HCT116 (cell line): ENCODE measurements around the gene CEBPA. TPM values are rescaled to one million over a fixed set of nuclear protein-coding genes. Genes with fewer than 3 reads are reported as not detected.

Experiments used
- ATAC-seq: fragments of 200-7000 bp; cut with Tn5 transposase; 2 replicates; pipeline ENCODE4 v1.9.1; 2020; ENCODE audit warnings: mild to moderate bottlenecking, moderate library complexity
- BruUV-seq: library from RNA; stranded (reverse); fragments of 400-500 nt; replicated peaks from 2 replicates; lab custom pipeline; 2021; lab: Mats Ljungman, UMichigan
- CTCF ChIA-PET: fragments of 300-600 bp; sonication (Branson Sonifier 250); formaldehyde crosslinking; loops from one replicate; lab custom pipeline; 2021; ENCODE audit warnings: antibody characterized with exemption; lab: Charles Lee
- POLR2A ChIA-PET: fragments of 300-600, 350-600 bp; sonication (Branson Sonifier 250); formaldehyde crosslinking; loops from one replicate; lab custom pipeline; 2021; ENCODE audit warnings: antibody characterized with exemption; lab: Charles Lee
- RAD21 ChIA-PET, 2 experiments: fragments of 300-600 bp; sonication (Branson Sonifier 250); formaldehyde crosslinking; loops; one replicate each; lab custom pipeline; 2023; ENCODE audit warnings: low total read pairs in 2 of 2; ENCODE audit not compliant: uncharacterized antibody in 2 of 2, unreplicated experiment in 2 of 2, low non-redundant PET in 1 of 2; lab: Charles Lee
- DNase-seq: peaks from one replicate; pipeline ENCODE4 v3.0.0-alpha.2; 2010; ENCODE audit warnings: low read depth, low spot score
- H2AFZ ChIP-seq: fragments of 200-600 bp; shearing (Covaris generic), sonication (generic); 2 replicates; pipeline ENCODE4 v1.6.1; 2017; ENCODE audit warnings: low read depth, mixed run types, mixed read lengths, antibody characterized with exemption, low read length; ENCODE audit not compliant: poor library complexity, severe bottlenecking
- H3K27ac ChIP-seq: 2 replicates; pipeline ENCODE4 v1.5.1; 2012; ENCODE audit warnings: low read depth, low read length
- H3K27me3 ChIP-seq: fragments of 200-600 bp; sonication (generic); 2 replicates; pipeline ENCODE4 v1.6.1; 2016; ENCODE audit warnings: mixed run types, low read length, mixed read lengths; ENCODE audit not compliant: insufficient read depth
- H3K36me3 ChIP-seq, 2 experiments: fragments of 200-500 bp in 1 of 2; fragments of 200-600 bp in 1 of 2; sonication (Bioruptor generic) in 1 of 2; sonication (generic) in 1 of 2; 2 replicates each; pipeline versions ENCODE4 v1.5.1 to v1.6.1; 2014 to 2016; ENCODE audit warnings: low read length in 2 of 2, inconsistent platforms in 1 of 2, mixed read lengths in 1 of 2, mixed run types in 1 of 2; ENCODE audit not compliant: insufficient read depth in 2 of 2, control insufficient read depth in 1 of 2
- H3K4me1 ChIP-seq, 2 experiments: fragments of 200-600 bp in 1 of 2; sonication (generic) in 1 of 2; 2 replicates each; pipeline versions ENCODE4 v1.5.1 to v1.6.1; 2012 to 2017; ENCODE audit warnings: low read length in 2 of 2, inconsistent platforms in 1 of 2, mild to moderate bottlenecking in 1 of 2, mixed read lengths in 1 of 2, mixed run types in 1 of 2, moderate library complexity in 1 of 2; ENCODE audit not compliant: insufficient read depth in 2 of 2, control insufficient read depth in 1 of 2
- H3K4me2 ChIP-seq: fragments of 200-600 bp; sonication (generic); 2 replicates; pipeline ENCODE4 v1.6.1; 2017; ENCODE audit warnings: mixed run types, low read length, mixed read lengths
- H3K4me3 ChIP-seq, 2 experiments: fragments of 200-600 bp in 1 of 2; sonication (generic) in 1 of 2; replicated peaks in 1 of 2; 2 replicates each; pipeline ENCODE4 v1.5.1; 2011 to 2016; ENCODE audit warnings: low read length in 2 of 2, control low read depth in 1 of 2, low read depth in 1 of 2, mild to moderate bottlenecking in 1 of 2, mixed read lengths in 1 of 2, mixed run types in 1 of 2
- H3K79me2 ChIP-seq: fragments of 200-600 bp; sonication (generic); 2 replicates; pipeline ENCODE4 v1.6.1; 2017; ENCODE audit warnings: mild to moderate bottlenecking, mixed run types, low read length, moderate library complexity, mixed read lengths; ENCODE audit not compliant: insufficient read depth
- H3K9ac ChIP-seq: fragments of 200-600 bp; sonication (generic); 2 replicates; pipeline ENCODE4 v1.6.1; 2016; ENCODE audit warnings: low read length, mixed read lengths
- H3K9me2 ChIP-seq: fragments of 200-600 bp; sonication (generic), shearing (Covaris generic); 2 replicates; pipeline ENCODE4 v1.6.1; 2017; ENCODE audit warnings: mixed run types, mild to moderate bottlenecking, moderate library complexity; ENCODE audit not compliant: insufficient read depth
- H3K9me3 ChIP-seq, 2 experiments: fragments of 200-500 bp in 1 of 2; fragments of 200-600 bp in 1 of 2; sonication (Bioruptor generic) in 1 of 2; sonication (generic) in 1 of 2; 2 replicates each; pipeline ENCODE4 v1.6.1; 2014 to 2017; ENCODE audit warnings: low read length in 2 of 2, mixed read lengths in 2 of 2, inconsistent platforms in 1 of 2, low read depth in 1 of 2, mild to moderate bottlenecking in 1 of 2, mixed run types in 1 of 2, moderate library complexity in 1 of 2; ENCODE audit not compliant: control insufficient read depth in 1 of 2, insufficient read depth in 1 of 2
- H4K20me1 ChIP-seq: fragments of 200-600 bp; sonication (generic), shearing (Covaris generic); 2 replicates; pipeline ENCODE4 v1.6.1; 2017; ENCODE audit warnings: mixed run types, mild to moderate bottlenecking, moderate library complexity; ENCODE audit not compliant: insufficient read depth
- CBX3 ChIP-seq: IDR thresholded peaks from 2 replicates; pipeline ENCODE4 v1.6.1; 2012; ENCODE audit warnings: low read depth
- CEBPB ChIP-seq: IDR thresholded peaks from 2 replicates; pipeline ENCODE4 v1.6.1; 2012; ENCODE audit warnings: low read depth
- EGR1 ChIP-seq: IDR thresholded peaks from 2 replicates; pipeline ENCODE4 v1.6.1; 2012; ENCODE audit warnings: low read depth
- ELF1 ChIP-seq: IDR thresholded peaks from 2 replicates; pipeline ENCODE4 v1.6.1; 2012; ENCODE audit warnings: low read depth, borderline replicate concordance
- POLR2A ChIP-seq: IDR thresholded peaks from 2 replicates; pipeline ENCODE4 v1.7.0; 2011; ENCODE audit warnings: borderline replicate concordance; ENCODE audit not compliant: insufficient read depth, insufficient read length; ENCODE audit errors: extremely low read depth
- RAD21 ChIP-seq: IDR thresholded peaks from 2 replicates; pipeline ENCODE4 v1.6.1; 2012; ENCODE audit warnings: low read depth, mild to moderate bottlenecking
- SIN3A ChIP-seq: IDR thresholded peaks from 2 replicates; pipeline ENCODE4 v1.6.1; 2012; ENCODE audit warnings: low read depth
- SP1 ChIP-seq: IDR thresholded peaks from 2 replicates; pipeline ENCODE4 v1.6.1; 2012; ENCODE audit warnings: low read depth
- SRF ChIP-seq: IDR thresholded peaks from 2 replicates; pipeline ENCODE4 v1.6.1; 2012; ENCODE audit warnings: low read depth
- TCF7L2 ChIP-seq: IDR thresholded peaks from 2 replicates; pipeline ENCODE4 v1.7.0; 2011; ENCODE audit warnings: borderline replicate concordance, inconsistent platforms; ENCODE audit not compliant: insufficient read depth, insufficient read length; ENCODE audit errors: extremely low read depth
- YY1 ChIP-seq: IDR thresholded peaks from 2 replicates; pipeline ENCODE4 v1.6.1; 2011; ENCODE audit warnings: low read length, low read depth, moderate library complexity, mild to moderate bottlenecking; ENCODE audit not compliant: insufficient replicate concordance; ENCODE audit errors: extremely low read depth
- ZNF274 ChIP-seq: fragments of 200-500 bp; sonication (Bioruptor generic); IDR thresholded peaks from 2 replicates; pipeline ENCODE4 v1.6.1; 2014; ENCODE audit warnings: mild to moderate bottlenecking, low read depth, low read length, inconsistent platforms
- intact Hi-C: fragments of 100-400 bp; cut with micrococcal nuclease; formaldehyde crosslinking; loops from 2 replicates; pipeline ENCODE4 v1.10.0; 2022
- total RNA-seq: library from RNA; stranded (reverse); gene quantifications from one replicate; pipeline ENCODE4 v1.2.1, GENCODE V29; 2021; ENCODE audit not compliant: unreplicated experiment
- TF ChIP-seq, protein P1 (sequence below): IDR thresholded peaks from 2 replicates; pipeline ENCODE4 v1.6.1; 2011; ENCODE audit warnings: mild to moderate bottlenecking, low read length, moderate library complexity; ENCODE audit not compliant: insufficient replicate concordance; ENCODE audit errors: extremely low read depth
- TF ChIP-seq, protein P2 (sequence below): IDR thresholded peaks from 2 replicates; pipeline ENCODE4 v1.6.1; 2012

The CEBPA gene
- total RNA-seq, 1 experiment from 2014 or later, result 7.0 TPM

DNA sequence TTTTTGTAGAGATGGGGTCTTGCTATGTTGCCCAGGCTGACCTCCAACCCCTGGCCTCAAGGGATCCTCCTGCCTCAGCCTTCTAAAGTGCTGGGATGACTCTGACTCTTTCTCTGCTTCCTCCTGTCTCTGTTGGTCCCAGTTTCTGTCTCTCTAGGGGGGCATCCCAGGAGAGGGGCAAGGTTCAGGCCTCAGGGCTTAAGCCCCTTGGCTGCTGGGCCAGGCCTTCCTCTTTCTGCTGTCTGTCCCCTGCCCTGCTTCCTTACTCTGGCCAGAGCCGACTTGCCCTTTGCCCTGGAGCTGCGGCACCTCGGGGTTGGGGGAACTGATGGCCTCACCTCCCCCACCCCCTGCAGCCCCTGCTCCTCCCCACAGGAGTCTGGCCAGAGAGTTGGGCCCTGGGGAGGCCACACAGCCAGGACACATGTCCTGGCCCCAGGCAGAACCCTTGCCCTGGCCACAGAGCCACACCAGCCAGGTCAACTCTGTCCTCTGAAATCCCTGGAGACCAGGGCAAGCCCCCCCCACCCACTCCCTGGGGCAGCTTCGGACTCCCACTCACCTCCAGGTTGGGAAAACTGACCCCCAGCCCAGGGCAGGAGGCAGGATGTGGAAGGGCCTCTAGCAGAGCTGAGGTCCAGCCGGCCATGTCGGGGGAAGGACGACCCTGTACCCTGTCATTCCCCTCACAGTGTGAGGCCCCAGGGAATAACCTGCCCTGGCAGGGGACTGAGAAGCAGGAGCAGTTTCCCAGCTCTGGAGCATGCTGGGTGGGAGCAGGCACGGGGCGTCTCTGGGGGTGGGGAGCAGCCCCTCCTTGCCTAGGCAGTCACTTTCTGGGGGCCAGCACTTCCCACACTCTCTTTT is 23.7 kb downstream of the CEBPA start:
- intact Hi-C loops, result no loop called here
- RAD21 ChIA-PET, result interaction anchor here in 1 of 2 experiments (0.6 kb wide), 1 partner anchor 114 kb away, joined by 3 read pairs; no protein-coding TSS in a partner anchor
- Histone ChIP-seq H3K79me2 (no peaks in the 10 kb centered on the region), H3K9ac (no peak overlapping the region), H2AFZ (no peak overlapping the region), H3K27ac (no peak overlapping the region), H4K20me1 (no peaks in the 10 kb centered on the region), H3K9me2 (no peaks in the 10 kb centered on the region), H3K4me1 (peaks cover 12 to 15% of the 10 kb centered on the region in 2 experiments; a peak in 3 of 4 replicates), H3K36me3 (no peaks in the 10 kb centered on the region), H3K4me3 (no peak overlapping the region), H3K27me3 (no peaks in the 10 kb centered on the region), H3K4me2 (no peak overlapping the region), H3K9me3 (no peaks in the 10 kb centered on the region)
- BruUV-seq, result no TSS peak
- no peak for DNase-seq
- TF ChIP-seq, protein P1, sequence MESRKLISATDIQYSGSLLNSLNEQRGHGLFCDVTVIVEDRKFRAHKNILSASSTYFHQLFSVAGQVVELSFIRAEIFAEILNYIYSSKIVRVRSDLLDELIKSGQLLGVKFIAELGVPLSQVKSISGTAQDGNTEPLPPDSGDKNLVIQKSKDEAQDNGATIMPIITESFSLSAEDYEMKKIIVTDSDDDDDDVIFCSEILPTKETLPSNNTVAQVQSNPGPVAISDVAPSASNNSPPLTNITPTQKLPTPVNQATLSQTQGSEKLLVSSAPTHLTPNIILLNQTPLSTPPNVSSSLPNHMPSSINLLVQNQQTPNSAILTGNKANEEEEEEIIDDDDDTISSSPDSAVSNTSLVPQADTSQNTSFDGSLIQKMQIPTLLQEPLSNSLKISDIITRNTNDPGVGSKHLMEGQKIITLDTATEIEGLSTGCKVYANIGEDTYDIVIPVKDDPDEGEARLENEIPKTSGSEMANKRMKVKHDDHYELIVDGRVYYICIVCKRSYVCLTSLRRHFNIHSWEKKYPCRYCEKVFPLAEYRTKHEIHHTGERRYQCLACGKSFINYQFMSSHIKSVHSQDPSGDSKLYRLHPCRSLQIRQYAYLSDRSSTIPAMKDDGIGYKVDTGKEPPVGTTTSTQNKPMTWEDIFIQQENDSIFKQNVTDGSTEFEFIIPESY, result no peak
- no peak for TF ChIP-seq ZNF274
- no peak for TF ChIP-seq CBX3
- POLR2A ChIA-PET, result no interaction called here
- ATAC-seq, result no peak
- CTCF ChIA-PET, result no interaction called here

DNA sequence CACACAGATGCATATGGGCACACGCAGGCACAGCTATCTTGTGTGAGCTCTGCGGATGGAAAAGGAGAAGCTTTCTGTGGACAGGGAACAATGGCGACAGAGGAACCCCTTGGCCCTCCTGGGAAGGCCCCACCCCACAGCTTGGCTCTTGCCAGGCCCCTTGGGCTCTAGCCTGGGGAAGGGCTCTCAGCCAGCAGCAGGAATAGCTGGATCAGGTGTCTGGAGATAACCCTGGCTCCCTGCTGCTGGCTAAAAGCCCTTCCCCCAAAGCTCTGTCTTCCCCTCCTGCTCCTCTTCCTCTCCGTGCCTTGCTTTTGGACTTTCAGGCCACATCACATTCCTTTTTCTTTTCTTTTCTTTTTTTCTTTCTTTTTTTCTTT is 24.3 kb downstream of the CEBPA start:
- ATAC-seq (no peak), DNase-seq (no peak)
- Histone ChIP-seq H3K9ac (no peak overlapping the region), H3K79me2 (no peaks in the 10 kb centered on the region), H3K4me3 (no peak overlapping the region), H4K20me1 (no peaks in the 10 kb centered on the region), H3K9me3 (no peaks in the 10 kb centered on the region), H2AFZ (no peak overlapping the region), H3K27ac (no peak overlapping the region), H3K4me2 (no peak overlapping the region), H3K4me1 (peaks cover 12 to 16% of the 10 kb centered on the region in 2 experiments; a peak in 3 of 4 replicates), H3K9me2 (no peaks in the 10 kb centered on the region), H3K27me3 (no peaks in the 10 kb centered on the region), H3K36me3 (no peaks in the 10 kb centered on the region)
- CTCF ChIA-PET, result no interaction called here
- intact Hi-C loops, result no loop called here
- RAD21 ChIA-PET, result interaction anchor here in 1 of 2 experiments (0.6 kb wide), 1 partner anchor 115 kb away, joined by 3 read pairs; no protein-coding TSS in a partner anchor
- POLR2A ChIA-PET, result no interaction called here
- BruUV-seq, result no TSS peak
- TF ChIP-seq CEBPB, result no peak
- no peak for TF ChIP-seq YY1
- no peak for TF ChIP-seq SRF
- TF ChIP-seq, protein P2, sequence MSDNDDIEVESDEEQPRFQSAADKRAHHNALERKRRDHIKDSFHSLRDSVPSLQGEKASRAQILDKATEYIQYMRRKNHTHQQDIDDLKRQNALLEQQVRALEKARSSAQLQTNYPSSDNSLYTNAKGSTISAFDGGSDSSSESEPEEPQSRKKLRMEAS, result no peak
- TF ChIP-seq TCF7L2, result no peak
- TF ChIP-seq, protein P1, result no peak
- TF ChIP-seq RAD21, result no peak
- TF ChIP-seq ZNF274, result no peak
- TF ChIP-seq SIN3A, result no peak
- TF ChIP-seq ELF1, result no peak
- TF ChIP-seq POLR2A, result no peak
- TF ChIP-seq EGR1, result no peak
- no peak for TF ChIP-seq SP1
